ENCODE data around the gene CRABP2. TPM values are rescaled to one million over a fixed set of nuclear protein-coding genes. Genes with fewer than 3 reads are reported as not detected.

CRABP2 gene
- total and polyA plus RNA-seq, 10 of the 15 experiments (the other 5 are each of a cell fraction or from before 2014, with no cell fraction given), result 0.21 to 1.3 (median 0.41) TPM

GRCh38 chr1:156746728-156747631 lies 41.6 kb upstream of the CRABP2 start:
- intact Hi-C loops (cut with micrococcal nuclease; ENCODE audit: unreplicated experiment), result loop anchor here (10.0 kb wide), 1 partner anchor 242 kb away; the partner anchor contains the start of gene MEF2D
- no TSS peak for BruUV-seq (replicated peaks)
- POLR2A ChIA-PET, result interaction anchor here (0.8 to 1.0 kb wide), 4 partner anchors 20 to 248 kb away, joined by 3 to 7 read pairs (median 4); partner anchors contain the start of gene PRCC
- WGBS (ENCODE audit: insufficient coverage, insufficient replicate concordance, low lambda C conversion rate, missing lambda C conversion rate), result 7% methylated on average over 20 of the region's 29 CpGs
- H4K20me1 ChIP-seq (ENCODE audit: control insufficient read depth, insufficient read depth), result no peaks in the 10 kb centered on the region
- peak overlapping the region; percentile 99 for H3K27ac ChIP-seq (ENCODE audit: control insufficient read depth, insufficient read depth)
- peaks cover 15% of the 10 kb centered on the region for H3K4me1 ChIP-seq (ENCODE audit: control insufficient read depth, insufficient read depth, low read length)
- peak overlapping the region; percentile 99 for H3K4me2 ChIP-seq (ENCODE audit: control insufficient read depth, insufficient read depth)
- H3K9me3 ChIP-seq (replicated peaks; ENCODE audit: control insufficient read depth, insufficient read depth, low read length), result no peaks in the 10 kb centered on the region
- CTCF ChIA-PET, result interaction anchor here (0.6 to 1.9 kb wide), 5 partner anchors 19 to 145 kb away, joined by 3 to 16 read pairs (median 4); partner anchors contain the start of genes ISG20L2, METTL25B and PRCC
- H2AFZ ChIP-seq (ENCODE audit: control insufficient read depth, low read depth, low read length), result no peak overlapping the region
- no peaks in the 10 kb centered on the region for H3K27me3 ChIP-seq (replicated peaks in 1 of 2; ENCODE audit: control insufficient read depth in 2 of 2, insufficient read depth in 2 of 2, low read length in 1 of 2)
- H3K9ac ChIP-seq (ENCODE audit: control insufficient read depth, insufficient read depth, low read length), result peak overlapping the region; percentile 98
- peak; percentile 61 for ATAC-seq
- SMC1A ChIA-PET (ENCODE audit: uncharacterized antibody, unreplicated experiment), result interaction anchor here (0.5 to 3.5 kb wide), 4 partner anchors 9 to 143 kb away, joined by 3 to 20 read pairs (median 9); partner anchors contain the start of gene PRCC
- FAIRE-seq, result no peak
- RAD21 ChIA-PET (ENCODE audit: unreplicated experiment), result interaction anchor here (1.0 to 2.2 kb wide), 2 partner anchors 20 to 57 kb away, joined by 4 to 12 read pairs; partner anchors contain the start of gene METTL25B
- no peak for DNase-seq (ENCODE audit: low read depth, low spot score)
- peaks cover 71% of the 10 kb centered on the region for H3K79me2 ChIP-seq (ENCODE audit: control insufficient read depth, insufficient read depth, low read length)
- in situ Hi-C loops (cut with MboI), result no loop called here
- peaks cover 22 to 23% of the 10 kb centered on the region in 2 experiments for H3K36me3 ChIP-seq (ENCODE audit: control insufficient read depth in 2 of 2, insufficient read depth in 2 of 2, low read length in 1 of 2)
- H3K4me3 ChIP-seq, result peak overlapping the region; percentile 99
- TF ChIP-seq ATF2 (IDR thresholded peaks at IDR 0.05; ENCODE audit: low read length) (no peak), STAT1 (conservative IDR thresholded peaks at IDR 0.05) (no peak), E2F8 (IDR thresholded peaks at IDR 0.05; ENCODE audit: low read depth, partially characterized antibody) (no peak), NRF1 (conservative IDR thresholded peaks at IDR 0.05; ENCODE audit: low read depth, low read length) (no peak), CEBPZ (IDR thresholded peaks at IDR 0.05; ENCODE audit: low read depth, low read length) (no peak), CHD2 (IDR thresholded peaks at IDR 0.05; ENCODE audit: borderline replicate concordance, low read depth, low read length) (peak; percentile 19; the same call in 1 of the 2 replicates), RAD21 (IDR thresholded peaks at IDR 0.05; ENCODE audit: insufficient read depth, low read depth, low read length) (no peak), ZBTB33 (IDR thresholded peaks at IDR 0.05) (no peak), MYB (IDR thresholded peaks at IDR 0.05; ENCODE audit: borderline replicate concordance, low read depth, low read length) (no peak), TAF1 (IDR thresholded peaks at IDR 0.05; ENCODE audit: borderline replicate concordance, low read depth, low read length) (no peak)

Measured in GM12878 (cell line).